Stomach (tissue), 9 donors: Measurements from ENCODE around the gene RNF135. TPM values are rescaled to one million over a fixed set of nuclear protein-coding genes. Genes with fewer than 3 reads are reported as not detected.
A peak's percentile ranks its signal among the peaks of the same experiment; 100 is the strongest.
"Not testable (repeated sequence)": the region's sequence is repeated elsewhere in the genome, so short reads cannot be mapped to it uniquely, and the experiment has no call there.

ENCODE experiments used
- DNase-seq, 2 donors: peaks; one replicate each; pipeline versions ENCODE4 v3.0.0 to v3.0.0-alpha.2; 2013 to 2019
- H3K27ac ChIP-seq, 5 donors: fragments of 200-600 bp in 4 of 5; sonication (generic) in 4 of 5; one replicate each; pipeline ENCODE4 v1.5.1; 2013 to 2019; ENCODE audit warnings: mild to moderate bottlenecking in 1 of 5, moderate library complexity in 1 of 5
- H3K27me3 ChIP-seq, 3 donors: fragments of 200-600 bp; sonication (generic); one replicate each; pipeline ENCODE4 v1.5.1; 2017 to 2019; ENCODE audit warnings: mixed run types in 1 of 3
- H3K36me3 ChIP-seq, 4 donors: fragments of 200-600 bp; sonication (generic); 1 replicate in 3 of 4; 2 replicates in 1 of 4; pipeline ENCODE4 v1.5.1; 2016 to 2019
- H3K4me1 ChIP-seq, 4 donors: fragments of 200-600 bp; sonication (generic); one replicate each; pipeline ENCODE4 v1.5.1; 2016 to 2019
- H3K4me3 ChIP-seq, 4 donors: fragments of 200-600 bp; sonication (generic) in 3 of 4; one replicate each; pipeline ENCODE4 v1.5.1; 2016 to 2019; ENCODE audit warnings: mild to moderate bottlenecking in 1 of 4
- H3K9me3 ChIP-seq, 4 donors: fragments of 200-600 bp; sonication (generic); one replicate each; pipeline ENCODE4 v1.5.1; 2016 to 2019
- EP300 ChIP-seq: sonication (generic); formaldehyde crosslinking; IDR thresholded peaks from one replicate; pipeline ENCODE4 v1.6.1; 2017; ENCODE audit warnings: antibody characterized with exemption
- POLR2A ChIP-seq, 4 donors: fragments of 450-650 bp; IDR thresholded peaks; one replicate each; pipeline ENCODE4 v1.6.1; 2016; ENCODE audit warnings: antibody characterized with exemption in 4 of 4, control low read depth in 2 of 4, mild to moderate bottlenecking in 1 of 4, moderate library complexity in 1 of 4
- POLR2AphosphoS5 ChIP-seq, 3 donors: sonication (generic); formaldehyde crosslinking; IDR thresholded peaks; one replicate each; pipeline ENCODE4 v1.6.1; 2016; ENCODE audit warnings: antibody characterized with exemption in 3 of 3
- WGBS, 5 donors: extraction: QIAGEN DNeasy Blood & Tissue Kit in 3 of 5; methylation state at CpG; one replicate each; pipeline versions ENCODE4 v1.1.5 to v1.1.7; 2013 to 2018; 5-methylcytosine and 5-hydroxymethylcytosine counted together
- intact Hi-C: fragments of 100-400 bp; cut with DNase I; formaldehyde crosslinking; loops from one replicate; pipeline ENCODE4 v1.15.1; 2023; ENCODE audit warnings: low total_unique reads
- polyA plus RNA-seq, 3 donors: library from polyadenylated mRNA; stranded (reverse); fragments of 200-250 nt; gene quantifications; one replicate each; pipeline ENCODE4 v1.2.3, GENCODE V29; 2013
- total RNA-seq, 5 donors: library from RNA; depleted of rRNA; stranded (reverse); fragments of >200 nt; gene quantifications; one replicate each; pipeline versions ENCODE4 v1.1.0 to v1.2.3, GENCODE V29; 2014 to 2016
- TF ChIP-seq, protein P1 (sequence below), 7 experiments: fragments of 450-650 bp in 4 of 7; fragments of 200-600 bp in 3 of 7; sonication (generic) in 3 of 7; IDR thresholded peaks; one replicate each; pipeline ENCODE4 v1.5.1; 2016 to 2019; ENCODE audit warnings: antibody characterized with exemption in 7 of 7, control low read depth in 2 of 7, mild to moderate bottlenecking in 1 of 7
- donor health status: healthy with polysubstance abuse.
- donor health status: Bipolar disorder and iron deficiency.
- donor health status: healthy.

The RNF135 gene
- total and polyA plus RNA-seq, 8 donors: 1.8 to 18.7 (median 10.4) TPM

DNA sequence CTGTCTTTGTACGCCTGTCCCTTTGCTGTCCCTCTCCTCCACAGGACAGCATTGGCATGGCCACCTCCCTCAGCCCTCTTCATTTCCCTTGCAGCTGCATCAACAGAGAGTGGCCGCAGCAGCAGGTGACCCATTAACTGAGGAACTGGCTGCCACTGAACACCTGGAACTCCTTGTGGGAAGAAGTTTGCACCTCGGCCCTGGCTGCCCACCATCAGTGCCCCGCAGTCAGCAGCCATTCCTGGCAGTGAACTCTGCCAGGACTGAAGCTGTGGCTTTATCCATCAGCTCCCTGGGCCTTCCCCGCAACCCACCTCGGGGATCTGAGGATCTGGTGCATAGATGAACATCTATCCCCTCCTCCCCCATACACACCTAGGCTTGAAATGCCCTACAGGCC lies 13.1 kb upstream of the RNF135 start:
- H3K4me3 ChIP-seq: no peak overlapping the region
- TF ChIP-seq POLR2A (IDR thresholded peaks at IDR 0.05): no peak
- TF ChIP-seq, protein P1, sequence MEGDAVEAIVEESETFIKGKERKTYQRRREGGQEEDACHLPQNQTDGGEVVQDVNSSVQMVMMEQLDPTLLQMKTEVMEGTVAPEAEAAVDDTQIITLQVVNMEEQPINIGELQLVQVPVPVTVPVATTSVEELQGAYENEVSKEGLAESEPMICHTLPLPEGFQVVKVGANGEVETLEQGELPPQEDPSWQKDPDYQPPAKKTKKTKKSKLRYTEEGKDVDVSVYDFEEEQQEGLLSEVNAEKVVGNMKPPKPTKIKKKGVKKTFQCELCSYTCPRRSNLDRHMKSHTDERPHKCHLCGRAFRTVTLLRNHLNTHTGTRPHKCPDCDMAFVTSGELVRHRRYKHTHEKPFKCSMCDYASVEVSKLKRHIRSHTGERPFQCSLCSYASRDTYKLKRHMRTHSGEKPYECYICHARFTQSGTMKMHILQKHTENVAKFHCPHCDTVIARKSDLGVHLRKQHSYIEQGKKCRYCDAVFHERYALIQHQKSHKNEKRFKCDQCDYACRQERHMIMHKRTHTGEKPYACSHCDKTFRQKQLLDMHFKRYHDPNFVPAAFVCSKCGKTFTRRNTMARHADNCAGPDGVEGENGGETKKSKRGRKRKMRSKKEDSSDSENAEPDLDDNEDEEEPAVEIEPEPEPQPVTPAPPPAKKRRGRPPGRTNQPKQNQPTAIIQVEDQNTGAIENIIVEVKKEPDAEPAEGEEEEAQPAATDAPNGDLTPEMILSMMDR (IDR thresholded peaks at IDR 0.05): no peak
- no peak for TF ChIP-seq EP300
- no peak for TF ChIP-seq POLR2AphosphoS5 (IDR thresholded peaks at IDR 0.05)
- H3K36me3 ChIP-seq: no peaks in the 10 kb centered on the region
- no peak for DNase-seq
- WGBS, 5 donors: 82 to 91% (median 89%) methylated on average over 6 of the region's 6 CpGs
- H3K4me1 ChIP-seq: peaks cover 0 to 41% (median 0%) of the 10 kb centered on the region in 4 donors
- peak overlapping the region in 1 of 5 donors; percentile 9 for H3K27ac ChIP-seq
- intact Hi-C loops: no loop called here
- H3K27me3 ChIP-seq: no peaks in the 10 kb centered on the region
- H3K9me3 ChIP-seq: no peaks in the 10 kb centered on the region

DNA sequence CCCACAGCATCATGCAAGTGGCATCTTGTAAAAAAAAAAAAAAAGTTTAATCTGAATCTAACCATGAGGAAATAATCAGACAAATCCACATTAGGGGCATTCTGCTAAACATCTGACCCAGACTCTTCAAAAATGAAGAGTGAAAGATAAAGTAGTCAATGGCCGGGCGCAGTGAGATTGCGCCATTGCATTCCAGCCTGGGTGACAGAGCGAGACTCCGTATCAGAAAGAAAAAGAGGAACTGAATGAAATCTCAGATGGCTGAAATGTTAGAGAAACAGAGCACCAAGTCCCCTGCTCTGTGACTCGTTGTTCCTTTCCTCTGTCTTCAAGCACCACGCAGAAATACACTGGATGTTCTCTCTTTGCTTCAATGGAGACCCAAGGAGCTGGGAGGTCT lies 12.7 kb upstream of the RNF135 start:
- TF ChIP-seq POLR2A (IDR thresholded peaks at IDR 0.05) (no peak), POLR2AphosphoS5 (IDR thresholded peaks at IDR 0.05) (no peak), EP300 (no peak)
- TF ChIP-seq, protein P1 (IDR thresholded peaks at IDR 0.05): no peak
- Histone ChIP-seq H3K27me3 (no peaks in the 10 kb centered on the region), H3K4me3 (no peak overlapping the region), H3K4me1 (peaks cover 0 to 41% (median 0%) of the 10 kb centered on the region in 4 donors), H3K27ac (peak overlapping the region in 2 of 5 donors; percentile 9 to 43), H3K9me3 (no peaks in the 10 kb centered on the region), H3K36me3 (no peaks in the 10 kb centered on the region)
- no peak for DNase-seq
- 67 to 86% (median 83%) methylated on average over 7 of the region's 7 CpGs for WGBS, 5 donors
- intact Hi-C loops: no loop called here

DNA sequence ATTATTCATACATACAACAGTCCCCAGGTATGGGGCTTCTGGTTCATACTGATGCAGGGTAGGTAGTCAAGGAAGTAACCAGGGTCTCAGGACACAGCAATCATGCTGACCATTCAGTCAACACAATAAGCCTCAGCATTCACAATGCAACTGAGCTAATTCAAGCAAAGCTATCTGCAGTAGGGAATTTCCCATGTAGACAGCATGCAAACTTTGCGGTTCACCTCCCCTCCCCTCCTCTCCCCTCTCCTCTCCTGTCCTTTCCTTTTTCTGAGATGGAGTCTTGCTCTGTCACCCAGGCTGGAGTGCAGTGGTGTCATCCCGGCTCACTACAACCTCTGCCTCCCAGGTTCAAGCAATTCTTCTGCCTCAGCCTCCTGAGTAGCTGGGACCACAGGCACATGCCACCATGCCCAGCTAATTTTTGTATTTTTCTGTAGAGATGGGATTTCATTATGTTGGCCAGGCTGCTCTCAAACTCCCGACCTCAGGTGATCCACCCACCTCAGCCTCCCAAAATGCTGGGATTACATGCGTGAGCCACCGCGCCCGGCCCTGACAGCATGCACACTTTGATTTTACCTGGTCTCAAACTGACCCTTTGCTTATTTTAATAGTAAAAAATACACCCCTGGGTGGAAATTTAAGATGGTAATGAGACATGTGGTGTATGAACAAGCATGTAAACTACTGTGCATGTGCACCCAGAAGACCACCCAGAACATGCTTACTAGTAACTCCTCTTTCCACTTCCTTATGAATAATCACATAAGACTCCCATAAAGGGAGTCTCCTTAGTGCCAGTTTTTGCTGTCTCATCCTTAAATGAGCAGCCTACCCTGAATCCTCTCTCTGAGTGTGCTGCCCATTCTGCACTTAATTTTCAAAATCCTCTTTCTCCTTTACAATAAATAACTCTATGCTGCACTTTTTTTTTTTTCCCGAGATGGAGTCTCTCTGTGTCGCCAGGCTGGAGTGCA lies 9.3 kb upstream of the RNF135 start:
- peaks cover 0 to 21% (median 0%) of the 10 kb centered on the region in 4 donors for H3K4me1 ChIP-seq
- no peaks in the 10 kb centered on the region for H3K27me3 ChIP-seq
- peak overlapping the region in 2 of 5 donors; percentile 12 to 31 for H3K27ac ChIP-seq
- TF ChIP-seq, protein P1 (IDR thresholded peaks at IDR 0.05): no peak
- no peak for TF ChIP-seq EP300
- TF ChIP-seq POLR2A (IDR thresholded peaks at IDR 0.05): no peak
- no peak for TF ChIP-seq POLR2AphosphoS5 (IDR thresholded peaks at IDR 0.05)
- peak; percentile 20 to 24 for DNase-seq
- no peaks in the 10 kb centered on the region for H3K36me3 ChIP-seq
- H3K9me3 ChIP-seq: no peaks in the 10 kb centered on the region
- intact Hi-C loops: no loop called here
- 73 to 77% (median 75%) methylated on average over 9 of the region's 9 CpGs for WGBS, 5 donors
- H3K4me3 ChIP-seq: no peak overlapping the region

DNA sequence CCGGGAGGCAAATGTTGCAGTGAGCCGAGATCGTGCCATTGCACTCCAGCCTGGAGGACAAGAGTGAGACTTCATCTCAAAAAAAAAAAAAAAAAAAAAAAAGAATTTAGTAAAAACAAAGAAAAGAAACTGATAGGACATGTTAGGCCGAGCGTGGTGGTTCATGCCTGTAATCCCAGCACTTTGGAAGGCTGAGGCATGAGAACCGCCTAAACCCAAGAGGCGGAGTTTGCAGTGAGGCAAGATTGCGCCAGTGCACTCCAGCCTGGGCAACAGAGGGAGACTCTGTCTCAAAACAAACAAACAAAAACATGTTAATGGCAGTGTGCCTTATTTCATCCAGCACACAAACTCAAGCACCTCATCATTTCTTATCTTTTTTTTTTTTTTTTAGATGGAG lies 6.5 kb upstream of the RNF135 start:
- H3K4me1 ChIP-seq: peaks cover 0 to 14% (median 0%) of the 10 kb centered on the region in 4 donors
- H3K27ac ChIP-seq, H3K4me3 ChIP-seq, H3K36me3 ChIP-seq, intact Hi-C loops, H3K9me3 ChIP-seq, H3K27me3 ChIP-seq: not testable (repeated sequence)
- DNase-seq: peak in 1 of 2 donors; percentile 16
- 91 to 96% (median 94%) methylated on average over 8 of the region's 8 CpGs for WGBS, 5 donors

DNA sequence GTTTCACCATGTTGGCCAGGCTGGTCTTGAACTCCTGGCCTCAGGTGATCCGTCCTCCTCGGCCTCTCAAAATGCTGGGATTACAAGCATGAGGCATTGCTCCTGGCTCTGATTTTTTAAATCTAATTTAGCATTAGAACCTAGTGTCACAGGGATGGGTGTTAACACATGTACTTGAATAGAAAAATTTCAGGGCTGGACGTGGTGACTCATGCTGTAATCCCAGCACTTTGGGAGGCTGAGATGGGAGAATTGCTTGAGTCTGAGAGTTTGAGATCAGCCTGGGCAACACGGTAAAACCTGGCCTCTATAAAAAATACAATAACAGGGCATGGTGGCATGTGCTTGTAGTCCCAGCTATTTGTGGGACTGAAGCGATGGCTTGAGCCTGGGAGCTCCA lies 6.0 kb upstream of the RNF135 start:
- WGBS, 5 donors: 74 to 90% (median 84%) methylated on average over 5 of the region's 5 CpGs
- Histone ChIP-seq H3K4me1 (peaks cover 1 to 20% (median 2%) of the 10 kb centered on the region in 4 donors), H3K4me3 (no peak overlapping the region), H3K27ac (no peak overlapping the region), H3K36me3 (no peaks in the 10 kb centered on the region), H3K27me3 (no peaks in the 10 kb centered on the region), H3K9me3 (no peaks in the 10 kb centered on the region)
- intact Hi-C loops: no loop called here
- peak in 1 of 2 donors; percentile 11 for DNase-seq
- TF ChIP-seq POLR2A (IDR thresholded peaks at IDR 0.05): no peak
- TF ChIP-seq EP300: no peak
- TF ChIP-seq POLR2AphosphoS5 (IDR thresholded peaks at IDR 0.05): no peak
- TF ChIP-seq, protein P1 (IDR thresholded peaks at IDR 0.05): no peak
